GM18498 (cell line): ENCODE results near the gene INHBB.

ENCODE experiments used
- ATAC-seq: cut with Tn5 transposase; IDR thresholded peaks from one replicate; pipeline ENCODE4 v1.9.1; 2021; ENCODE audit warnings: mild to moderate bottlenecking, moderate library complexity; ENCODE audit not compliant: unreplicated experiment

INHBB gene

DNA sequence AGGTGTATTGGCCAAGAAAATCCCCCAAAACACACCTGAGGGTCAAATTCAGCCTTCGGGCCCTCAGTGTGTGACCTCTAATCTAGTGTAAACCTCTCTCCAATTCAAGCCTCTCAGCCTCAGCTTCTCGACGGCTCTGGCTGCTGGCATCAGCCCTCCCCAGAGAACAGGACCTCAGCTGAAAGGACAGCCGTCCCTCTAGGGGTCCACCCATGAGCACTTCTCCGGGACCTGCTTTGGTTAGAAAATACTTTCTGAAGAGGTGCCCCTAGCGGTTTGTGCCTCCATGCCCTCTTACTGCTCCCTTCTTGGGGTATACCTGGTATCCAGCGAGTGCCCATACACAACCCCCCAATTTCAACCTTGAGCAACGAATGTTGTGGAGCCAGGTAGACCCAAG, 48.8 kb downstream of the INHBB start:
- no peak for ATAC-seq

DNA sequence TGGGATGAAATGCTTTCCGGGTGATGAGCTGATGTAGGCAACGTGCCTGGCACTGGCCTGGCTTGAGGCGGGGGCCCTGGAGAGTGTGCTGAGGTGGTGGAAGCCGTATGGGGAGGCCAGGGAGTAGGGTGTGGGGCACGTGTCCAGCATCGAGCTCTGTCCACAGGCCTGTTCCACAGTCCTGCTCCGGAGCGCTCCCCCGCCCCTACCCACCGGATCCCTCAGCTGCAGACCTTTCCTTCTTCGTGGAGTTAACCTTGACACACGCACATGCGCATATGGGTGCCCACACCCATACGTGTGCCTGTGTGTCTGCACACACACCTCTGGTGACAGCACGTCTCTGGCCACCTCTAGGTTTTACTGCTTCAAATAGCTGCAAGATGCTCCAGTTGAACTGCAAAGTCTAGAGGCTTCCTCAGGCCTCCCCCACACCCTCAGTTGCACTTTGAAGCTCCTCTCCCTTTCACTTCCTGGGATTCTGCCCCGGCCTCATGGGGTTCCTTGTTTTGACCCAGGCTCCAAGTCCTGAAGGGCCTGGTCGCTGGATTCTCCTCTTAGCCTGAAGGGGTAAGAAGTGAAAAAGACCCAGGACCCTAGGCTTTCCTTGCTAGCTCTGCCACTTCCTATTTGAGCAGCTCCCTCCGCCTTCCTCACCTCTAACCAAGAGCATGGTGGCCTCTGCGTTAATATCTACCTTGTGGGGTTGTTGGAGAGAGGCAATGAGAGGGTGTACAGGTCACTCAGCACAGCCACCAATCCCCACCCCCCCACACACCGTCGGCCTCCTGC, 49.5 kb downstream of the INHBB start:
- ATAC-seq: no peak

DNA sequence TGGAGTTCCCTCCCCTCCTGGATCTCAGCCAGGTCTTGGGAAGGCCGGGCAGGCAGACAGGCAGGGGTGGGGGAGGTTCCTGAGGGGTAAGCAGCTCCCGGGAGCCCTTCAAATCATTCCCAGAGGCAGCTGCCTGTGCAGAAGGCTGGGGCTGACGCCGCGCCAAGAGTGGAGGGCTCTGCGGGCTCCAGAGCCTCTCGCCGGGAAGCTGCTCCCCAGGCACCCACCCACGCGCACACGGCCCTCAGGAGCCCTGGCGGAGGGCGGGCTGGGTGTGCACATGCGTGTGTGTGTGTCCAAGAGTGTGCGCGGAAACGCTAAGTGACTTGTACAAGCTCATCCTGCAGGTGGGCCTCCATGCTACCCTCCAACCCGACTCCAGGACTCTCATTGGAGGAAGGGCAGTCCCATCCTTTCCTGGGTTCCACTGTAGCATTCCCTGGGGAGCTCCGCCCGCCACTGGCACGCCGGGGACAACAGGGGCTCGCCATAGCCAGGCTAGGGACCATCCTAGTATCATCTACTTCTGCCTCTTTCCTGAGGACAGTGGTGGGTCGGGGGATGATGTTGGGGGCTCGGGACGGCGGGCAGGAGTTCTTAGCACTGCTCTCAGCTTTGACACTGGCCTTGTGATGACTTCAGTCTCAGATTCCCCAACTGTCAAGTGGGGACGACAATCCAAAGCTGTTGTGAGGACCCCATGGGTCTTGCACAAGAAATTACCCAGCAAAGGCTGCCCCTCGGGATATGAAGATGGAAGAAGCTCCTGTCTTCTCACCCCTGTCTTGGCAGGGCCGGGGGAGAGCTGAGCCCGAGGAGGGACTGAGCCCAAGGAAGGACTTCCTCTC, 50.3 kb downstream of the INHBB start:
- no peak for ATAC-seq

DNA sequence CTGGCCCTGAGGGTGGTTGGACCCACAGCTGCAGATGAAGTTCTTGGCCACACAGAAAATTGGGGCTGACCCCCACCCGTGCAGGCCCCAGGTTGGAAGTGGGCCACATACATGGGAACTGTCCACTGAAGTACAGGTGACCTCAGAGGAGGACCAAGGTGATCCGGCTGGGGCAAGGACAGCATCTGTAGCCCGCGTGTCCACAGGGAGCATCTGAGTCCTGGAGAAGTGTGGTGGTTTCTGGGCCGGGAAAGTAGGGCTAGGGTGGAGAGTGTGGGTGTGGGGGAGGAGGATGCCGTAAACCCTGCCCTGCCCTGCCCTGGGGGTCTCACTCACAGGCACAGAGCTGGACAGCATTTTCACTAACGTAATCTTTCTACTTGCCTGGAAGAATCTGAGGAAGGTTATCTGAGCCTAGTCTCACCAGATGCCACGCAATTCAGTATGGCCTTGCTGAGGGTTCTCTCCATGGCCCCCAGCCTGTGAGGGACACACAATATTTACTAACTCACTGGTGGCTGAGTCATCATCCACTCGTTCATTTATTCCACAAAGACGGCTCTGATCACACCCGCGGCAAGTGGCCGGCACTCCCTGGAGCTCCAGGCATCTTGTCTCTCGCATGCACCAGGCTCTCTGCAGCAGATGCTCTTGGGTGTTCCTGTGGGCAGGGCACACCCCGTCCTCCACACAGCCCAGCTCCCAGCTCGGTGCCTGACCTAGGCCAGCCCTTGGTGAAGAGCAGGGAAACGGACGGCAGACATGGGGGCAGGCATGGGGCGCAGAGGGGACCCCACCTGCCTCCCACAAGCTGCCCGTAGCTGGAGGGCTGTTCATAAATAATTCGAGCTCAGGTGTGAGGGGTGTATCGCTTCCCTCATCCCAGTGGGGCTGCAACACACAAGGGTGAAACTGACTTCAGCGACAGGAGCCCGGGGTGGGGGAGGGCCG, 51.2 kb downstream of the INHBB start:
- no peak for ATAC-seq

DNA sequence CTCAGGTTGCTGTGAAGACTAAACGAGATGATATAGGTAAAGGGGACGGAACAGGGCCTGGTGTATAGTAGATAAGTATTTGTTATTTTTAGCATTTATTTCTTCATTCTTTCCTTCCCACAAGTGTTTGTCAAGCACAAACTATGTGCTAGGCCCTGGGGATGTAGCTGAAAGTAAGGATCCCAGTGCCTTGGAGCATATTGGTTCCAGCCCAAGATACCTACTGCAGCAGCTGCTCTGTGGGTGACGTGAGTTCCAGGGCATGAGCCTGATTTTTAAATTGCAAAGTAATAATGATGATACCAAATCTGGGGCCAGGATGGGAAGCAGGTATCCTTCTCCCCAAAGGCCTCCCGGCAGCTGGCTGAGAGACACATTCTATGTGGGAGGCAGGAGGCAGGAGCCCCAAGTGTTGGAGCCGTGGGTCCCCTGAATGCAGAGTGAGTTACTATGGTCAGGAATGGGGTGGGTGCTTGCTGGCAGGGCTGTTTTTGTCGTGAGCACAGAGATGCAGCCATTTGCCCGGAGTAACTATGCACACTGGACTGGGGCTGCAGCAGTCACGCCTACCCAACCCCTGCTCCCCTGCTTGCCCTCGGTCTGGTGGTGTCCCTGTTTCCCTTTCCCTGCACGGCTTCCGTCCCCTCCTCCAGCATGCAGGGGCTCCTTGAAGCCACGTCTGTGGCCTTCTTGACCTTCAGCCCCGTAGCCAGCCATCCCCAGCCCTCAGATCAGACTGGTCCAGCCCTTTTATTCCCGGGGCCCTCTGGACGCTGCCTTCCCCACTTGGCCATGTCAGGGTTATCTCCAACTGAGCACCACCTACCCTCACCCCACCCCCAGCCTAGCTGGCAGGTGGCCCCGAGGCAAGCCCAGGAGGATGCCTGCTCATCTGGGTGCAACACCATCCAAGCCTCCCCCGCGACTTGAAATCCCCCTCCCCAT, 52.4 kb downstream of the INHBB start:
- ATAC-seq: no peak

DNA sequence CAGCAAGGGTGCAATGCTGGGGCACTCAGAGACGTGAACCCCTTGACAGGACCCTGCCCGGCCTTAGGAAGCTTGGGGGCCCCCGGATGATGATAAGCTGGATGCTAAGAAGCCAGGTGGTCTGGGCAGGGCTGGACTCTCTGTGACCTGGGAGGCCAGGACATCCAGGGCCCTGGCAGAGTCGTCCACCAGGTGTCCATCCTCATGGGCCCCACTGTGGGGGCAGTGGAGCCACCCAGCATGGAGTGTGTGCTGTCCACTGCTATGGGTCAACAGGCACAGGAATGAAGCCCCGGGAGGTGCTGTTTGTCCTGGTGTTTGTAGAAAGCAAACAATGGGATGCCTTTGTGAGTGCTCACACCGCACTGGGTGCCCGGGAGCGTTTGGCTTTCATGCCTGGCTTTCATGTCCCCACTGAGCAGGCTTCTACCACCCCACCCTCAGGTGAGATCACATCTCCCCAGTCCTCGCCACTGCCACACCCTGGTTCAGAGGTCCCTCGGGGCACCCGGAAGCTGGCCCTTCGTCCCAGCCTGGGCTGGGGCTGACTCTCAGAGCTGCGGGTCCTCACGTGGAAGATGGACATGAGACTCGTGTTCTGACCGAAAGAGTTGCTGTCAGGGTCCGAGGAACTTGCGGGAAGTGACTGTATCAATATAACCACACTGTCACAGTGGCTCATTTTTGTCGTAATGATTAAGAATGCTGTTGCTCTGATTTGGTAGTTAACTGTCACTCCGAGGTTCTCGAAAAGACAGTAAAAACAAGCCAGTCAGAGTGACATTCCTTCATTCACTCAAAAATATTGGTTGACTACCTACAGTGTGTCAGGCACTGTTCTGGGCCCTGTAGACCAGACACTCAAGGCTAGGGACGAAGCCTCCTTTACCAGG, 53.3 kb downstream of the INHBB start:
- no peak for ATAC-seq

DNA sequence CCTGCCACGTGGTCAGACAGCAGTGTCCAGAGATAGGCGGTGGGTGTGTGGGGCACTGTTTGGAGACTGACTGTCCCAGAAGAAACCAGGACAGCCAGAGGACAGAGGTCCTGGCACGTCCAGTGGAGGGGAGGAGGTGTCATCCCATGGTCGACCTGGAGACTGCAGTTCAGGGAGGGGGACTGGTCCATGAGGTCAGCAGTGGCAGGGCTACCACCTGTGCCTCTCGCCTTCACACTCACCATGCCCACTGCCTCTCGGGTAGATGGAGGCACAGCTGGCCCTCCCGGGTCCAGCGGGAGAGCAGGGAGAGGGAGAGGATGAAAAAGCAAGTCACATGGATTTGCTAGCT, 53.9 kb downstream of the INHBB start:
- ATAC-seq: no peak

DNA sequence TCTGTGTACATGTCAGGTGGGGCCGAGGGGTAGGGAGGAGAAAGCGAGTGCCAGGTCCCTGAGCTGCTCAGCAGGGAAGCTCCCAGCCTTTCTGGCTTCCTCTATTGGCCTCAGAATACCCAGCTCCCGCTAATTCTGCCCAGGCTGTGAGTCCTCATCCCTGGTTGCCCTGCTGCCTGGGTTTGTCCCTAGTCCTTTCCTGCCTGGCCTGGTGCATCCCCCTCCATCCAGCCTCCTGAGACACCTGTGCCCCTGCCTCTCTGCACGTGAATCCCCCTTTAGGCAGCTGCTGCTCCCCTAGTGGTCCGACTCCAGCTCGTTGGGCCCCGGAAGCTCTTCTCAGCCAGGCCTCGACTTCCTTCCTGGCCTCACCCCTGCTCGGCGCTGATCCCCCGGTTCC, 54.6 kb downstream of the INHBB start:
- no peak for ATAC-seq
